Measurements from ENCODE around the gene IL1F10.

The IL1F10 gene

GRCh38 chr2:113058998-113059960, 8.5 kb upstream of the IL1F10 start, which contains the start of gene IL36RN:
Gene IL36RN (plus strand): TSS chr2:113059198. CDS start chr2:113059439, 241 bp downstream.
- DNase-seq (ENCODE audit: low read depth), result no peak

- peak; percentile 11 for DNase-seq (ENCODE audit: low read depth)
Measured at GRCh38 chr2:113060396-113060795, 7.4 kb upstream of the IL1F10 start.

- DNase-seq (ENCODE audit: low read depth), result no peak
Measured at GRCh38 chr2:113060796-113061195, 7.0 kb upstream of the IL1F10 start.

- DNase-seq (ENCODE audit: low read depth), result no peak
Measured at GRCh38 chr2:113061241-113061640, 6.5 kb upstream of the IL1F10 start.

- no peak for DNase-seq (ENCODE audit: low read depth)
Measured at GRCh38 chr2:113061896-113062770, 5.6 kb upstream of the IL1F10 start.

GRCh38 chr2:113064281-113064680, 3.5 kb upstream of the IL1F10 start:
- no peak for DNase-seq (ENCODE audit: low read depth)

- no peak for DNase-seq (ENCODE audit: low read depth)
Measured at GRCh38 chr2:113064898-113065297, 2.9 kb upstream of the IL1F10 start.

GRCh38 chr2:113068249-113068648, 479 bp downstream of the IL1F10 start:
- DNase-seq (ENCODE audit: low read depth), result no peak

GRCh38 chr2:113068706-113069485, 1.1 kb downstream of the IL1F10 start:
- DNase-seq (ENCODE audit: low read depth), result peak; percentile 73

GRCh38 chr2:113069676-113070605, 2.2 kb downstream of the IL1F10 start:
- DNase-seq (ENCODE audit: low read depth), result peak; percentile 58

GRCh38 chr2:113070606-113070975, 2.8 kb downstream of the IL1F10 start:
- DNase-seq (ENCODE audit: low read depth), result no peak

- no peak for DNase-seq (ENCODE audit: low read depth)
Measured at GRCh38 chr2:113072584-113072983, 4.8 kb downstream of the IL1F10 start.

GRCh38 chr2:113073325-113073834, 5.6 kb downstream of the IL1F10 start:
- DNase-seq (ENCODE audit: low read depth), result no peak

- DNase-seq (ENCODE audit: low read depth), result no peak
Measured at GRCh38 chr2:113075030-113075429, 7.3 kb downstream of the IL1F10 start.

- DNase-seq (ENCODE audit: low read depth), result no peak
Measured at GRCh38 chr2:113075600-113075999, 7.8 kb downstream of the IL1F10 start.

- DNase-seq (ENCODE audit: low read depth), result no peak
Measured at GRCh38 chr2:113076954-113077669, 9.3 kb downstream of the IL1F10 start.

- peak; percentile 18 for DNase-seq (ENCODE audit: low read depth)
Measured at GRCh38 chr2:113077921-113078320, 10.2 kb downstream of the IL1F10 start.

GRCh38 chr2:113078350-113078839, 10.6 kb downstream of the IL1F10 start:
- peak; percentile 14 for DNase-seq (ENCODE audit: low read depth)

GRCh38 chr2:113079131-113079530, 11.4 kb downstream of the IL1F10 start:
- no peak for DNase-seq (ENCODE audit: low read depth)

GRCh38 chr2:113080134-113080533, 12.4 kb downstream of the IL1F10 start:
- peak; percentile 36 for DNase-seq (ENCODE audit: low read depth)
